Panc1 (cell line): ENCODE data around the gene CAMSAP2. TPM values are rescaled to one million over a fixed set of nuclear protein-coding genes. Genes with fewer than 3 reads are reported as not detected.
A peak's percentile ranks its signal among the peaks of the same experiment; 100 is the strongest.

Experiments
- ATAC-seq: fragments of 200-7000 bp; cut with Tn5 transposase; 2 replicates; pipeline ENCODE4 v1.9.1; 2020; ENCODE audit warnings: mild to moderate bottlenecking, moderate library complexity
- BruUV-seq: library from RNA; stranded (reverse); fragments of 400-500 nt; replicated peaks from 2 replicates; lab custom pipeline; 2021; lab: Mats Ljungman, UMichigan
- CTCF ChIA-PET: fragments of 300-600 bp; sonication (Branson Sonifier 250); formaldehyde crosslinking; loops from one replicate; lab custom pipeline; 2022; ENCODE audit warnings: antibody characterized with exemption; lab: Charles Lee
- POLR2A ChIA-PET: fragments of 300-600 bp; sonication (Branson Sonifier 250); formaldehyde crosslinking; loops from one replicate; lab custom pipeline; 2022; ENCODE audit warnings: antibody characterized with exemption; lab: Charles Lee
- DNase-seq: peaks from one replicate; pipeline ENCODE4 v3.0.0-alpha.2; 2010; ENCODE audit warnings: low read depth, low spot score
- H3K27ac ChIP-seq: 2 replicates; pipeline ENCODE4 v1.5.1; 2011; ENCODE audit warnings: mild to moderate bottlenecking, low read length, inconsistent platforms
- H3K27me3 ChIP-seq: fragments of 200-500 bp; sonication (Bioruptor generic); 2 replicates; pipeline ENCODE4 v1.6.0; 2014; ENCODE audit warnings: low read length, inconsistent platforms; ENCODE audit not compliant: control insufficient read depth, insufficient read depth
- H3K36me3 ChIP-seq: fragments of 200-500 bp; sonication (Bioruptor generic); 2 replicates; pipeline ENCODE4 v1.5.1; 2014; ENCODE audit warnings: inconsistent platforms, mild to moderate bottlenecking, low read length, moderate library complexity; ENCODE audit not compliant: control insufficient read depth, insufficient read depth
- H3K4me1 ChIP-seq: 2 replicates; pipeline ENCODE4 v1.5.1; 2011; ENCODE audit warnings: inconsistent platforms, mild to moderate bottlenecking, low read length, moderate library complexity; ENCODE audit not compliant: control insufficient read depth, insufficient read depth
- H3K4me3 ChIP-seq, 2 experiments: 2 replicates each; pipeline ENCODE4 v1.5.1; 2011 to 2012; ENCODE audit warnings: low read depth in 2 of 2, low read length in 2 of 2, mild to moderate bottlenecking in 2 of 2, inconsistent platforms in 1 of 2, moderate library complexity in 1 of 2
- H3K9me3 ChIP-seq: fragments of 200-500 bp; sonication (Bioruptor generic); 2 replicates; pipeline ENCODE4 v1.5.1; 2014; ENCODE audit warnings: low read depth, mild to moderate bottlenecking, inconsistent platforms, low read length, moderate library complexity; ENCODE audit not compliant: control insufficient read depth, insufficient read depth
- POLR2AphosphoS5 ChIP-seq: IDR thresholded peaks from 2 replicates; pipeline ENCODE4 v1.6.1; 2012; ENCODE audit warnings: mild to moderate bottlenecking, low read depth, low read length, moderate library complexity
- REST ChIP-seq, 2 experiments: IDR thresholded peaks; 2 replicates each; pipeline ENCODE4 v1.6.1; 2011 to 2012; ENCODE audit warnings: low read depth in 2 of 2, control low read depth in 1 of 2, low read length in 1 of 2, mild to moderate bottlenecking in 1 of 2, moderate library complexity in 1 of 2; ENCODE audit not compliant: insufficient read depth in 1 of 2
- SIN3A ChIP-seq: IDR thresholded peaks from 2 replicates; pipeline ENCODE4 v1.6.1; 2012; ENCODE audit warnings: low read depth, mild to moderate bottlenecking, low read length, moderate library complexity, borderline replicate concordance; ENCODE audit not compliant: insufficient read depth
- TCF7L2 ChIP-seq: IDR thresholded peaks from 2 replicates; pipeline ENCODE4 v1.6.1; 2011; ENCODE audit warnings: mild to moderate bottlenecking, low read depth, low read length, inconsistent platforms
- in situ Hi-C: cut with HindIII; loops from 2 replicates; pipeline ENCODE4 v1.10.0; 2016; ENCODE audit warnings: low sequenced_read_pairs, low pct_unique_long_range_greater_than_20kb
- intact Hi-C: fragments of 100-400 bp; cut with micrococcal nuclease; formaldehyde crosslinking; loops from one replicate; pipeline ENCODE4 v1.10.0; 2022; ENCODE audit not compliant: unreplicated experiment
- total RNA-seq: library from RNA; stranded (reverse); gene quantifications from one replicate; pipeline ENCODE4 v1.2.1, GENCODE V29; 2021; ENCODE audit not compliant: unreplicated experiment
- TF ChIP-seq, protein P1 (sequence below): fragments of 450-650 bp; IDR thresholded peaks from 2 replicates; pipeline ENCODE4 v1.5.1; 2017; ENCODE audit warnings: mild to moderate bottlenecking

The CAMSAP2 gene
- total RNA-seq, 1 experiment from 2014 or later: 40.1 TPM

DNA sequence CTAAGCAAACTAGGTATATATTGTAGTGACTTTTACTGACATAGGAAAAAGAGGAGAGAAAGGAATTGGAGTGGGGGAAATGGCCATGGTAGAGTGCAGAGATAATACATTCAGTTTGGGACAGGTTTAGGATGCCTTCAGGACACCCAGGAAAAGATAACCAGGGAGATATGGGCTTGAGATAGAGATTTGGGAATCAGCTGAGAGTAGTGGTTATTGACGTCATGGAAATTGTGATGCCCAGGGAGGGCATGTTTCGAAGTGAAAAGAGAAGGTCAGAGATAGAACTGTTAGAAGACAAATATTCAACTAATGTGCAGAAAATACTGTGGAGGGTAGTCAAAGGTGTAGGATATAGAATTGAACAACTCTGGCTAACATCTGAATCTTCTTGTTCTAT lies 40.6 kb downstream of the CAMSAP2 start:
- Histone ChIP-seq H3K27ac (no peak overlapping the region), H3K36me3 (0 out of 2 replicates have a peak, but pooled peaks cover 2% of the 10 kb centered on the region)
- ATAC-seq: no peak

DNA sequence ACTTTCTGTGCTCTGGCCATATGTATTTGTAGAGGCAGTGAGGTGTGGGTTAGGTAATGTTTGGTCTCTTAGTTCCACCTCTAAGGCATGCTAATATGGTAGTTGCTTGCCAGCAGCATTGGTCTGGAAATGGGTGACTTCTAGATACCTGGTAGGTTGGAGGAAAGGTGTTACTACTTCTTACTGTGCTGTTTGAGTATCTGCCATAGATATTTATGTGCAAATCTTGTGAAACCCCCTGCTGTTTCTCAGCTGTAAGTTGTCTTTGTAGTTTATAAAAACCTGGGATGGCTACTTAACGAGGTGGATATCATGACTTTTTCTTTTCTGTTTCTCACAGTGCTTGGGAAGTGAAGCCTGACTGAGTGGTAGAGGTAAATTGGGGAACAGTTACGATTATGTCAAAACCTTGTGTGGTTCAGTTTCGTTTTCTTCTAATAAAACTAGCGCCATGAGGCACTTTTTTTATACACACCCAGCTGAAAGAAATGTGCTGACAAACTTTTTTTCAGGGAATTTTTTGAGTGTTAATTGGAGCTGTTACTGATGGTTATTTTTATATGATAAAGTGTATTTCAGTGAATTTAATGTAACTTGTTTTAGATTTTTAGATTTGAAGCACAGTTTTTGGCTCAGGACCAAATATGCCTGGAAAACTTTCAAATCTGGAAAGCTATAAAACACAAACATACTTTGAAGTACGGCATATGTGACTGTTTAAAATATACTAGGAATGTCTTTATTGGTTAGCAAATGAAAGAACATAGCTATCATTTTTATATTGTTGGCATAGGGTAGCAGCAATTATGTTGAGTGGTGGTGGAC lies 42.1 kb downstream of the CAMSAP2 start:
- in situ Hi-C loops: no loop called here
- no peaks in the 10 kb centered on the region for H3K27me3 ChIP-seq
- ChIA-PET POLR2A (no interaction called here), CTCF (no interaction called here)
- 0 out of 2 replicates have a peak, but pooled peaks cover 2% of the 10 kb centered on the region for H3K36me3 ChIP-seq
- H3K9me3 ChIP-seq: no peaks in the 10 kb centered on the region
- no peak for ATAC-seq
- H3K27ac ChIP-seq: no peak overlapping the region
- H3K4me1 ChIP-seq: peaks cover 3% of the 10 kb centered on the region; the same call in 1 of the 2 replicates
- no TSS peak for BruUV-seq
- TF ChIP-seq, protein P1, sequence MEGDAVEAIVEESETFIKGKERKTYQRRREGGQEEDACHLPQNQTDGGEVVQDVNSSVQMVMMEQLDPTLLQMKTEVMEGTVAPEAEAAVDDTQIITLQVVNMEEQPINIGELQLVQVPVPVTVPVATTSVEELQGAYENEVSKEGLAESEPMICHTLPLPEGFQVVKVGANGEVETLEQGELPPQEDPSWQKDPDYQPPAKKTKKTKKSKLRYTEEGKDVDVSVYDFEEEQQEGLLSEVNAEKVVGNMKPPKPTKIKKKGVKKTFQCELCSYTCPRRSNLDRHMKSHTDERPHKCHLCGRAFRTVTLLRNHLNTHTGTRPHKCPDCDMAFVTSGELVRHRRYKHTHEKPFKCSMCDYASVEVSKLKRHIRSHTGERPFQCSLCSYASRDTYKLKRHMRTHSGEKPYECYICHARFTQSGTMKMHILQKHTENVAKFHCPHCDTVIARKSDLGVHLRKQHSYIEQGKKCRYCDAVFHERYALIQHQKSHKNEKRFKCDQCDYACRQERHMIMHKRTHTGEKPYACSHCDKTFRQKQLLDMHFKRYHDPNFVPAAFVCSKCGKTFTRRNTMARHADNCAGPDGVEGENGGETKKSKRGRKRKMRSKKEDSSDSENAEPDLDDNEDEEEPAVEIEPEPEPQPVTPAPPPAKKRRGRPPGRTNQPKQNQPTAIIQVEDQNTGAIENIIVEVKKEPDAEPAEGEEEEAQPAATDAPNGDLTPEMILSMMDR: no peak
- peak; percentile 60 for TF ChIP-seq TCF7L2
- intact Hi-C loops: no loop called here
- no peak for DNase-seq
- no peak overlapping the region for H3K4me3 ChIP-seq

More for the DNA sequence above, 40.6 kb downstream of the CAMSAP2 start:
- intact Hi-C loops (loop anchor here (10.0 kb wide), 1 partner anchor 155 kb away; the partner anchor contains the start of gene KIF14), in situ Hi-C loops (no loop called here)
- no peak for DNase-seq
- Histone ChIP-seq H3K27me3 (no peaks in the 10 kb centered on the region), H3K9me3 (no peaks in the 10 kb centered on the region), H3K4me1 (peaks cover 3% of the 10 kb centered on the region; the same call in 1 of the 2 replicates), H3K4me3 (no peak overlapping the region)
- ChIA-PET POLR2A (no interaction called here), CTCF (no interaction called here)
- no TSS peak for BruUV-seq
- TF ChIP-seq, protein P1: no peak
- TF ChIP-seq REST (IDR thresholded peaks at IDR 0.05; ENCODE audit: insufficient read depth in 1 of 2, low read depth in 2 of 2, low read length in 1 of 2) (no peak), TCF7L2 (no peak), SIN3A (no peak), POLR2AphosphoS5 (no peak)
